Caki2 (cell line): Measurements from ENCODE around the gene ELMO1. TPM values are rescaled to one million over a fixed set of nuclear protein-coding genes. Genes with fewer than 3 reads are reported as not detected.

Experiments
- DNase-seq: peaks from one replicate; pipeline ENCODE4 v3.0.0-alpha.2; 2015; ENCODE audit warnings: low read depth
- in situ Hi-C: cut with HindIII; loops from 2 replicates; pipeline ENCODE4 v1.10.0; 2016; ENCODE audit warnings: low sequenced_read_pairs, low pct_unique_long_range_greater_than_20kb, mixed read lengths
- total RNA-seq: library from RNA; depleted of rRNA; stranded (reverse); fragments of >200 nt; shearing (Covaris generic); gene quantifications from 2 replicates; pipeline ENCODE4 v1.2.3, GENCODE V29; 2014; ENCODE audit warnings: low replicate concordance

Gene ELMO1
- total RNA-seq, 1 experiment from 2014 or later: 0.03 TPM

DNA sequence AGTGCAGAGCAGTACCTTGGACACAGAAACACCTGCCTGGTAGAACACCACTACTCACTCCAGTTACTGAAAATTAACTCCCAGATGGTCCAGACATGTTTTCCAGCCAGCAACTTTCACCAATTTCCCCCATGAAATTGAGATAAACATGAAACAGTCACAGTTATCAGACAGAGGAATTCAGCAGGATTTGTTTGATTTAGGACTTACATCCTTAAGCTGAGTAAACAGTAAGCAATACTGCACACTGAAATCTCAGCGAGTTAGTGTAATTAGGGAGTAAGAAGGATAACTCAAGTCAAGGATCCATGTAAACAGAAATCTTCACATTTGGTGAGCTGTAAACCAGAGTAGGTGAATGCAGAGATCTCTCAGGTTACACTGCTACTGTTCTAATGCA, 353.5 kb downstream of the ELMO1 start:
- in situ Hi-C loops: no loop called here
- no peak for DNase-seq

DNA sequence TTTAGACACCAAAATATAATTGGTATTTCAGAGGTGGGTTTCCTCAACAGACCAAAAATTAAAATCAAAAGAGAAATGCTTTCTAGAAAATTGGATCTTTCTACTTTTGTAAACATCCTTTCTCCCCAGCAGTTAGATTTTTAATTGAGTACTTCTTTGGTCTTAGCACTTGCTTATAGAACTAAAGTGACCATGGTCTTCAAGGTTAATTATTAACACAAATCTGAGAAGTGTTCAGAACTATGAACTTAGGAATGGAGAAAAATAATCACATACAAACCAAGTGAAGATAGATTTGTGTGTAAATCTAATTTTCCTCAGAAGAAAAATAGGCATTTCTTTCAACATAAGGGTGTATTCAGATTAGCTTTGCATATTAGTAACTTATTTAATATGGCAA, 355.4 kb downstream of the ELMO1 start:
- DNase-seq: no peak
- in situ Hi-C loops: no loop called here

DNA sequence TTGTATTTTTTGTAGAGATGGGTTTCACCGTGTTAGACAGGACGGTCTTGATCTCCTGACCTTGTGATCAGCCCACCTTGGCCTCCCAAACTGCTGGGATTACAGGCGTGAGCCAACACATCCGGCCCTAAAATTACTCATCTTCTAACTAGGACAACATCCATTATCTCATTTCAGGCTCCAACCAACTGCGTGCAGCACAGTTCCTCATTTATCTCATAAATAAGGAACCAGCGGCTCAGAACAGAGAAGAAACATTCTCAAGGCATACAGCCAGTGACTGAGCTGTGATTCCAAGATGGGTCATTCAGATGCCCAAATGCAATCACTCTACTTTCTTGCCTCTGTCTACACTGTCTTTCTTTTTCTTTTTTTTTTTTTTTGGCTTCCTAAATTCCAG, 356.1 kb downstream of the ELMO1 start:
- in situ Hi-C loops: no loop called here
- DNase-seq: no peak

DNA sequence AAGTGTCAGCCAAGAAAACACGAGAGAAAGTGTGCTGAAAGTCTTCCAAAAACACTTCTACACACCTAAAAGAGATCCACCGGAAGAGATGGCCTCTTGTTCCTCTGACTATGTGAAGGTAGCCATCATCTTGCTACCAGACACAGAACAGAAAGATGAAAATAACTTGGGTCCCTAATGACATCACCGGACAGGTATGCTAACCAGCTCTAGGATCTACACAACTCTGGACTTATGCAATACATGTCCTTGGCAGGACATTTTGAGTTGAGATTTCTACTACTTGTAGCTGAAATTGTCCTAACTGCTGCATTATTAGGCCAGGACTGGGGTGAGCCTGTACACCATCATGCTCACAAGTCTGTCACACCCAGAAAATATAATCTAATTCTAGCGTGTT, 358.7 kb downstream of the ELMO1 start:
- in situ Hi-C loops: no loop called here
- no peak for DNase-seq

DNA sequence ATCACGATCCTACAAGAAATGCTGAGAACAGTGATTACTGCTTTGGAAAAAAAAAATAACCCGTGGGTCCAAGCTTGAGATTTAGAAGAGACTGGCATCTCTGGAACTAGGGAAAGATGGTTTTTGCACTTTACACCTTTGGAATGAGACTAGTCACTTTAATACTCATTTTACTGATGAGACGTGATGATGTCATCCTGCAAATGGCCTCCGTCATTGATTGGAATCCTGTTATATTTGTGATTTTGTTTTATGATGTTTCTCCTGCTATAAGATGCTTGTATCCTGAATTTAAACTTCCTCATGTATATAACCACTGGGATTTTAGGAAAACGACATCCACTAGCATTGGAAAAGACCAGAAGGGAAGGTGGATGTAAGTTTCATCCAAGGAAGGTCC, 363.1 kb downstream of the ELMO1 start:
- in situ Hi-C loops: no loop called here
- DNase-seq: no peak

DNA sequence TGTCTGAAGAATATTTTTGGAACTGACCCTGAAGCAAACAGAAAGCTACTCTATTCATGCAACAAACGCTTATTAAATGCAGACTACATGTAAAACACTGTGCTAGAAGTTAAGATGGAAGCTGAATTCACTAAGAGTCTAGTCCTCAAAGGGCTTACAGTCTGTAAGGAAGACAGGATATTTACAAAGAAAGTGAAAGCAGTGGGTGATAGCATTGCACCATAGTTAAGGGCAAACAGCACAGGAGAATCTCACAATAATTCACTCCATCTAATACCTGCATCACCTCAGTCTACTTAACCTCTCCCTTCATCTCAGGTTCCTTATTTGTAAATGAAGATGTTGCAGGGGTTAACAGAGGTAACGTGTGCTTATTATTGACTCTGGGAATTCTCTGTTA, 364.4 kb downstream of the ELMO1 start:
- in situ Hi-C loops: no loop called here

DNA sequence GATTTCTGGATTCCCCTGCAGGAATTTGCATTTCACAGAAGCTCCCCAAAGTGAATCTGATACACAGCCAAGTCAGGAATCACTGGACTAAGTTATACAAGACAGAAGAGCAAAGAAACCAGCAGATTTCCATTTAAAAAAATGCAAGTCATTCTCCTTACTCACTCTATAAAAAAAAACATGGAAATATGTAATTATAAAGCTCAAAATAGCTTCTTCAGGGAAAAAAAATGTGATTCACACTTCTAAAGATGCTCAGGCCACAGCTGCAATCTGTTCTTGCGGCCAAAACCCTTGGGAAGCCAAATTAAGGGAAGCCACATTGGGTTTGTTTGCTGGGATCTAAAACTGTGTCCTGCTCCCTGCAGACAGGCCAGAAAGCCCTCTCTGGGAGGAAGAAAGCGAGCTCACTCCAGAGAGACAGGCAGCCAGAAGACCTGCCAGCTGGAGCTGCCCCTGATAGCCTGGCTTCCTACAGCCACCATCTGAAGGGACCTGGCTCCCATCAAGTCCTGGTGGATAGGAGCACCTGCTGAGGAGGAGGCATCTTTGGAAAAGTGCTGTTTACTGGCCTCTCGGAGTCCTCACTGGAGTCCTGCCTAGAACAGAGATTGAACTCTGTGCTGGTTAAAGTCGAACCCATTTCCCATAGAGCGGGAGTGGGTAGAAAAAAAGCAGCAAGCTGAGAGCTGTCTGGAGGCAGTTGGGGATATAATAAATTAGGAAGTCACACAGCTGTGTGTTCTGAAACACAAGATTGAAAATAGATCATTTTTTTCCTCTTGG, 365.2 kb downstream of the ELMO1 start:
- no peak for DNase-seq
- in situ Hi-C loops: no loop called here

More for the DNA sequence above, 364.4 kb downstream of the ELMO1 start:
- no peak for DNase-seq

DNA sequence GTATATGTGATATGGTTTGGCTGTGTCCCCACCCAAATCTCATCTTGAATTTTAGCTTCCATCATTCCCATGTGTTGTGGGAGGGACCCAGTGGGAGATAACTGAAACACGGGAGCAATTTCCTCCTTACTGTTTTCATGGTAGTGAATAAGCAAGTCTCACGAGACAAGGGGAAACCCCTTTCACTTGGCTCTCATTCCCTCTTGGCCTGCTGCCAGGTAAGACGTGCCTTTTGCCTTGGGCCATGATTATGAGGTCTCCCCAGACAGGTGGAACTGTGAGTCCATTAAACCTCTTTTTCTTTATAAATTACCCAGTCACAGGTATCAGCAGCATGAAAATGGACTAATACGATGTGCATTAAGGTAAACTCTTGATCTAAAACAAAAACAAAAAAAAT, 367.2 kb downstream of the ELMO1 start:
- peak; percentile 47 for DNase-seq
- in situ Hi-C loops: no loop called here

DNA sequence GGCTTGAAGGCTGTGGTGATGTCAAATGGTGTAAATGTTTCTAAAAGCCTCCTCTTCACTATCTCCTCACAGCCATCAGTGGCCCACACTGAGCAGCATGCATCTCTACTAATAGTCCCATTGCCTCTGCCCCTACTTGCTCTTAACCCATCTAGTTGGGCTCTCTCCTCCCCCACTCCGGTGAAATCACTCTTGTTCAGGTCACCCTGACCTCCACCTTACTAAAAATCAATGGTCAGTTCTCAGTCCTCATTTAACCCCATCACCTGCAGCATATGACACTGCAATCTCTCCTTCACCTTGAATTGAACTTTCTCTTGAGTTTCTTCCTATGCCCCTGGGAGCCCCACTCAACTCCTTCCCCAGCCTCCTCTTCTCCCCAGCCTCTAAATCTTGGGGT, 369.2 kb downstream of the ELMO1 start:
- in situ Hi-C loops: no loop called here
- DNase-seq: no peak

DNA sequence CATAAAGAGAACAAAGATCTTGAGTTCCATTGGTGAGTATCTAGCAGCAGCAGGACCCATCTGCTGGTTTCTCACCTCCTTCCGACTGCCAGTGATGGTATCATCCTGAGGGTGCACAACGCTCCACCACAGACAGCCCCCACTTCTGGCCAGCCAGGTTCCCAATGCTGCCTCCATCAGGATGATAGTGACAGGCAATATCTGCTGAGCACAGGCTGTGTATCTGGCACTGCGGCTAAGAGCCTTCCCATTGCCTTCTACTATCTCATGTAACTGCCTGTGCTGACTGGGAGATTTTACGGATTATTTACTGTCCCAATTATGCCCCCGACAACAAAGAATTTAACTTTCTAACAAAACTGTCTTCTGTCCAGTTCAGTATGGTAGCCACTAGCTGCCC, 372.0 kb downstream of the ELMO1 start:
- no peak for DNase-seq
- in situ Hi-C loops: no loop called here

DNA sequence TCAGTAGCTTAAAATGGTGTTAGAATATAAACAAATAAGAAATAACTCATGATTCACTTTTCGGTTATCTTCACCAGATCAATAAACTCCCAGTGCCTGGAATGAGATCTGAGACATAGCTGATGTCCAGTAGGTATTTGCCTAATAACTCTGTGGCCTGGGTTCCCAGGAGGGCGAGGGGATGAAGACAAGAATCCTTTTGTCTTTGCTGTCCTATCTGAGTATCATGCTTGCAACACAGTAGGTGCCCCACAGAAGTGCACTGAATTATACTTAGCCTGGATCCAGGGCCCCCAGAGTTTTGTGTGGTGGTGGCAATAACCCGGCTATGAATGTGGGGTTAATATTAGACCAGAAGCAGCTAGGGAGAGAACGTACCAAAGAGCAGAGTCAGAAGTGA, 374.3 kb downstream of the ELMO1 start:
- in situ Hi-C loops: no loop called here
- DNase-seq: no peak

DNA sequence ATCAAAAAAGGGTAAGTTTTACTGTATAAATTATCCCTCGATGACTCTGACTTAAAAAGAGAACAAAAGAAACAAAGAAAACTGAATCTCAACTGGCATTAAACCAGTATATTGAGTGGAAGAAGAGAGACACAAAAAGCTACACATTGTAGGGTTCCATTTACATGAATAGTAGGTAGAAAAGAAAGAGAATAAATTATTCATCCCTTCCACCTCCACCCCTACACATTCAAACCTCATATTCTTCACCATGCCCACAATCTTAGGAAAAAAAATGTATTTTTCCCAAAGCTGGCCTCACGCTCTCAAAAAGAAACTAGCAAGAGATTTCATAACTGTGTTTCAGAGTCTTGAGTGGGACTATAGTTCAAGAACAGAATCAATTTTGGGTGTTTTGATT, 377.5 kb downstream of the ELMO1 start:
- no peak for DNase-seq
- in situ Hi-C loops: no loop called here

DNA sequence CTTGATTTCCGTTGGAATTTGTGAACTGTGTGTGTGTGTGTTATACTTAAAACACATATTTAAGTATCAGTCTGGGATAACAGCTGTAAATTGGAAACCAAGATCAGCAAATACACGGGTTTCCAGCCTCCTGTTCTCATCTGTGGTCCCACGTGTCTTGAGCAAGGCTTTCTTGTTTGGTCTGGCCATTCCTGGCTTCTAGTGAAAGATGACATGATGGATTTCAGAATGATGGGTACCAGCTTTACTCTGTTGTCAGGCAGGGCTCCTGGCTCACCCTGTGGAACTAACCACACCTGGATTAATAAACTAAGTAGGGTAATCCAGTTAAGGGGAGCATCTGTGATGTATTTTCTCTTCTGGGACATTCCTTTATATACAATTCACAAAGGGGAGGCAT, 378.2 kb downstream of the ELMO1 start:
- DNase-seq: no peak
- in situ Hi-C loops: no loop called here

DNA sequence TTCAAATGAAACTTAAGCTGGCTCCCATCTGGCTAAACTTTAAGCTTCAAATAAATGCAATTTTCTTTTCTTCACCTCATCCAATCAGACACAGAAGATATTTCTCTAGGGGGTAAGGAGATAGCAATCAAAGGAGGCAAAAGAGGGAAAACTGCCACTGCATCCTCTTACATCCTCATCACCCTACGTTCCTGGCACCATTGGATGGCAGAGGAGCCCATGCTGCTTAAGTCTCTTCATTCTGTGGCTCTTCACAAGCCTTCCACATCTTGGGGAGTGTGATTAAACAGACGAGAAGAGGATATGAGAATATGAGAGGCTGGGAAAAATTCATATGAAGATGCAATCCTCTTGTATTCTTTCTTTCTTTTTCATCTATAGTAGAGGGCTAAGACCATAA, 378.6 kb downstream of the ELMO1 start:
- DNase-seq: no peak
- in situ Hi-C loops: no loop called here

DNA sequence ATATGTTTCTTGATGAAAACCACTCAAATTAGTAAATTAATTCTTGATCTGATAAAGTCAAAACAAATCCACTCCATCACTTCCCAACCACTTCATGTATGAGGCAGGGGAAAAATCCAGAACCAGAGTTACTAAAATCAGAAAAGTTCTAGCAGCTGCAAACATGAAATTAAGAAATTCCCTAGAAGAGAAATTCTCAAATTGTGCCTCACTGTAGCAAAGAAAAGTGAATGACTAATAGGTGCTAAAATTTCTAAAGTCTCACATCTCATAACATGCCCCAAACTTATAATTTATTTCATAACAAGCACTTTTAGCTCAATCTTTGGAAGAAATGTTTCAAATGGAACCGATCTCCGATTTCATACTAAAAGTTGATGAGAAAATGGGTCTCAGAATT, 379.3 kb downstream of the ELMO1 start:
- no peak for DNase-seq
- in situ Hi-C loops: no loop called here

DNA sequence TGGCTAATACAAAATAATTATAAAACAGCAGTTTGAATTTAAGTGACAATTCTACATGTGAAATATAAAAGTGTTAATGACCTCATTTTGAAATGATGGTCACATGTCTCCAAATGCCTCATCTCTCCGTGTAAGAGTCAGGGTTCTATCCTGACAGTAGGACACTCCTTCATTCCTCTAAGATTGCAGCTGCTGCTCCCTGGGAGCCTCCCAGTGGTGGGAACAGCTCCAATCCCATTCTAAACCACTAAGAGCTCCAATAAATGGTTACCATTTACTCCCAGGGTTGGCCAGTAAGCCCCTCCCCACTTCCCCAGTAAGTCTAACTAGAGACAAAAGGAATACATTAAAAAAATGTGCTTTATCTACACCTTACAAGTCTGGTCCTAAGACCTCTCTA, 379.8 kb downstream of the ELMO1 start:
- in situ Hi-C loops: no loop called here
- DNase-seq: no peak

DNA sequence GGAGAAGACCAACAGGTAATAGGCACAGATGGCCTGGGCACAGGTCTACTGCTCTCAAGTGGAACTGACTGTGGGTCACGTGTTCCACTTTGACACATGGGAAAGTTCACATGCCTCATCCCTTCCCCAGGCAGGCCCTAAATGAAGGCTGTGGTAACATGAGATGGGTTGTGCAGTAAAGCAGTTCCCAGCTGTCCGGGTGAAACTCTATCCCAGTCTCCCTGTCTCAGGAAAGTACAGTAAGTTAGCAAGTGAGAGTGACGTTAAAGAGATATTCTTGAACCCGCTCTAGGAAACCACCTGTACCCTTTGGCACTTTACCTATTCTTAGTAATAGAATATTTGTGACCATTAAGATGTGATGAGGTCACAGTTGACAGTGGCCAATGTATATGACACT, 380.6 kb downstream of the ELMO1 start:
- DNase-seq: no peak
- in situ Hi-C loops: no loop called here

DNA sequence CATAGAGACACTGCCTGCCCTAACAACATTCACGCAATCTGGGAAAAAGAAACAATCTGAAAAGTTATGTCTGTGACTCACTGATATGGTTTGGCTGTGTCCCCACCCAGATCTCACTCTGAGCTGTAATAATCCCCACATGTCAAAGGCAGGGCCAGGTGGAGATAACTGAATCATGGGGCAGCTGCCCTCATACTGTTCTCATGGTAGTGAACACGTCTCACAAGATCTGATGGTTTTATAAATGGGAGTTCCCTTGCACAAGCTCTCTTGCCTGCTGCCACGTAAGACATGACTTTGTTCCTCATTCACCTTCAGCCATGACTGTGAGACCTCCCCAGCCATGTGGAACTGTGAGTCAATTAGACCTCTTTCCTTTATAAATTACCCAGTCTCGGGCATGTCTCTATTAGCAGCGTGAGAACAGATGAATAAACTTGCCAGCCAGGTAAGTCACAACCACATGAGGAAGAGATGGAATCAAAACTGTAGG, 382.8 kb downstream of the ELMO1 start:
- in situ Hi-C loops: no loop called here
- no peak for DNase-seq

DNA sequence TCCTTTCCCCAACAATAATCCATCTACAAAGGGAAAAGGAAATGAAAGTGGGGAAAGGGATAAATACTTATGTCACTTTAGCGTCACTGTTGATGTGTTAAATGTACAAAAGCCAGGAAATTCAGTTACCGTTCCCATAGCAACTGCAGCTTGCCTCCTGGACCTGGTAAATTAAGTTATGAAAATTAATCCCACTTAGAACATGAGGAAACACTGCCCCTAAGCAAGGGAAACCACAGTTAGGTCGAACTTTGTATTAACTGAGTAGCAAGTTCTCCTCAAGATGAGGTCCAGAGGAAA, 386.2 kb downstream of the ELMO1 start:
- in situ Hi-C loops: no loop called here
- DNase-seq: no peak

DNA sequence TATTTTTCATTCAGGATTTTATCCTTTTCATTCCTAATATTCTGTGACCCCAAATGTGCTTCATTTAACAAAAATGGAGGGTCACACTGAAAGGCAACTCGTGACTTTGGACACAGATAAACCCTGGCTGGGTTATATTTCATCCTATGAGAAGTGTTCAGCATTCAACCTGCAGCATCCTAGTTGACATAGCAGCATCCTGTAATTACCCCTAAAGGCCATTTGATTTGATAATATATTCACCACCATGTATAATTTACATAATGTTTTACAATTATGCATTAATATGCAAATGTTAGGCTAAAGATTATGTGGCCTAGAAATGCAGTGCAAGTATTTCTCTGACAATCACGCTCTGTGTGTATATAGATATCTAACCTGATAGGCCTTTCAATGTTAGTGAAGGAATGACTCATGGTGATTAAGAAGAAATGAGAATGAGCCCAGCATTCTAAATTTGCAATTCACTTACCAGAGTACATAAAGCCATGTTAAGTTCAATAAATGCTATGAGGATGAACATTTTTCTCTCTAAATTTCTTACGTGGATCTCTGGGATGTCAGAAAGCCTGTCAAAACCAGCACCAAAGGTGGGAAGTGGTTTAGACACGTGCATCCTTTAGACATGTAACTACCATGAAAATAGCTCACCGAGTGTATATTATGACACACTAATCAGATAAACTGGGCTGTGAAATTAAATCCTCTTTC, 386.7 kb downstream of the ELMO1 start:
- no peak for DNase-seq
- in situ Hi-C loops: no loop called here
